ENCODE measurements around the gene ZXDB.
"Not testable (repeated sequence)": the region's sequence is repeated elsewhere in the genome, so short reads cannot be mapped to it uniquely, and the experiment has no call there.

ZXDB gene

GRCh38 chrX:57591284-57592159 is at the start of gene ZXDB:
ZXDB (plus strand) TSS chrX:57592011; CDS start chrX:57592049, 38 bp downstream.
- not testable (repeated sequence) for DNase-seq

GRCh38 chrX:57565198-57565597 is 26.6 kb upstream of the ZXDB start:
- DNase-seq = no peak

- no peak for DNase-seq
These were observed 18.1 kb upstream of the ZXDB start for GRCh38 chrX:57573754-57574153.

GRCh38 chrX:57582948-57583347 is 8.9 kb upstream of the ZXDB start:
- not testable (repeated sequence) for DNase-seq

- DNase-seq = no peak
These were observed 8.3 kb upstream of the ZXDB start for GRCh38 chrX:57583477-57583876.

- DNase-seq = no peak
These were observed 5.5 kb upstream of the ZXDB start for GRCh38 chrX:57586360-57586759.

GRCh38 chrX:57587062-57587461 is 4.7 kb upstream of the ZXDB start:
- no peak for DNase-seq

GRCh38 chrX:57587607-57588006 is 4.2 kb upstream of the ZXDB start:
- DNase-seq = no peak

GRCh38 chrX:57592160-57592893 is 516 bp downstream of the ZXDB start:
- not testable (repeated sequence) for DNase-seq

GRCh38 chrX:57592894-57593215 is 1.0 kb downstream of the ZXDB start:
- DNase-seq = not testable (repeated sequence)

GRCh38 chrX:57595381-57595811 is 3.6 kb downstream of the ZXDB start:
- no peak for DNase-seq

- DNase-seq = no peak
These were observed 4.3 kb downstream of the ZXDB start for GRCh38 chrX:57596109-57596508.

GRCh38 chrX:57596516-57596915 is 4.7 kb downstream of the ZXDB start:
- DNase-seq = no peak

GRCh38 chrX:57607295-57608187 is 15.7 kb downstream of the ZXDB start:
- DNase-seq = no peak

GRCh38 chrX:57613351-57613750 is 21.5 kb downstream of the ZXDB start:
- DNase-seq = not testable (repeated sequence)

- DNase-seq = not testable (repeated sequence)
These were observed 37.6 kb downstream of the ZXDB start for GRCh38 chrX:57629438-57629837.

GRCh38 chrX:57640674-57641016 is 48.8 kb downstream of the ZXDB start:
- DNase-seq = no peak

- no peak for DNase-seq
These were observed 49.5 kb downstream of the ZXDB start for GRCh38 chrX:57641338-57641737.

GRCh38 chrX:57643698-57644097 is 51.9 kb downstream of the ZXDB start:
- no peak for DNase-seq

GRCh38 chrX:57647020-57647419 is 55.2 kb downstream of the ZXDB start:
- DNase-seq = no peak
